Spleen (tissue), 11 donors: ENCODE measurements around the gene MRC2. TPM values are rescaled to one million over a fixed set of nuclear protein-coding genes. Genes with fewer than 3 reads are reported as not detected.
A peak's percentile ranks its signal among the peaks of the same experiment; 100 is the strongest.

Experiments used
- DNase-seq: peaks from one replicate; pipeline ENCODE4 v3.0.0-alpha.2; 2020
- H3K27ac ChIP-seq, 8 donors: fragments of 200-600 bp; sonication (generic) in 7 of 8; 1 replicate in 4 of 8; 2 replicates in 4 of 8; pipeline versions ENCODE4 v1.5.0 to v1.8.0; 2016 to 2021; ENCODE audit warnings: inconsistent platforms in 4 of 8, mild to moderate bottlenecking in 4 of 8, moderate library complexity in 1 of 8
- H3K27me3 ChIP-seq, 7 donors: fragments of 200-600 bp; sonication (generic) in 6 of 7; replicated peaks in 1 of 7; 1 replicate in 4 of 7; 2 replicates in 3 of 7; pipeline versions ENCODE4 v1.5.0 to v1.8.0; 2016 to 2021; ENCODE audit warnings: inconsistent platforms in 3 of 7, mild to moderate bottlenecking in 1 of 7
- H3K36me3 ChIP-seq, 6 donors: fragments of 200-600 bp; sonication (generic) in 5 of 6; 1 replicate in 4 of 6; 2 replicates in 2 of 6; pipeline versions ENCODE4 v1.5.0 to v1.8.0; 2016 to 2021; ENCODE audit warnings: inconsistent platforms in 2 of 6
- H3K4me1 ChIP-seq, 6 donors: fragments of 200-600 bp; sonication (generic) in 5 of 6; 1 replicate in 3 of 6; 2 replicates in 3 of 6; pipeline versions ENCODE4 v1.5.0 to v1.8.0; 2016 to 2021; ENCODE audit warnings: inconsistent platforms in 3 of 6
- H3K4me3 ChIP-seq, 8 donors: fragments of 200-600 bp; sonication (generic) in 7 of 8; 1 replicate in 4 of 8; 2 replicates in 4 of 8; pipeline versions ENCODE4 v1.5.0 to v1.8.0; 2016 to 2021; ENCODE audit warnings: inconsistent platforms in 4 of 8, mild to moderate bottlenecking in 4 of 8, moderate library complexity in 2 of 8
- H3K9me3 ChIP-seq, 8 donors: fragments of 200-600 bp; sonication (generic) in 7 of 8; 1 replicate in 4 of 8; 2 replicates in 4 of 8; pipeline versions ENCODE4 v1.5.0 to v1.8.0; 2016 to 2021; ENCODE audit warnings: inconsistent platforms in 4 of 8
- POLR2A ChIP-seq, 3 donors: fragments of 450-650 bp; IDR thresholded peaks; one replicate each; pipeline ENCODE4 v1.5.1; 2017; ENCODE audit warnings: antibody characterized with exemption in 3 of 3, mild to moderate bottlenecking in 1 of 3
- POLR2AphosphoS5 ChIP-seq, 3 donors: sonication (generic); formaldehyde crosslinking; IDR thresholded peaks; one replicate each; pipeline ENCODE4 v1.5.1; 2017; ENCODE audit warnings: antibody characterized with exemption in 3 of 3
- WGBS, 5 donors: extraction: QIAGEN DNeasy Blood & Tissue Kit in 3 of 5; methylation state at CpG; one replicate each; pipeline versions ENCODE4 v1.1.5 to v1.1.7; 2013 to 2018; 5-methylcytosine and 5-hydroxymethylcytosine counted together
- intact Hi-C: fragments of 100-400 bp; cut with DNase I; formaldehyde crosslinking; loops from one replicate; pipeline ENCODE4 v1.15.0; 2023; ENCODE audit warnings: low total_unique reads
- polyA plus RNA-seq, 3 donors: library from polyadenylated mRNA; stranded (reverse); fragments of 200-250 nt; gene quantifications; one replicate each; pipeline ENCODE4 v1.2.1, GENCODE V29; 2013
- total RNA-seq, 7 donors: library from RNA; depleted of rRNA in 3 of 7; stranded (reverse); fragments of >200 nt in 3 of 7; fragmentation: NEBNext Ultra II Directional in 4 of 7; extraction: Animal tissue kit (Norgen Biotek cat#: 25700) in 4 of 7; gene quantifications; one replicate each; pipeline versions ENCODE4 v1.1.0 to v1.2.1, GENCODE V29; 2016 to 2021
- TF ChIP-seq, protein P1 (sequence below), 11 experiments: fragments of 200-600 bp in 7 of 11; fragments of 450-650 bp in 4 of 11; sonication (generic) in 4 of 11; IDR thresholded peaks in 8 of 11; conservative IDR thresholded peaks in 3 of 11; 1 replicate in 7 of 11; 2 replicates in 4 of 11; pipeline versions ENCODE4 v1.4.0 to v1.8.0; 2016 to 2021; ENCODE audit warnings: antibody characterized with exemption in 11 of 11, inconsistent platforms in 4 of 11, mild to moderate bottlenecking in 1 of 11
- donor health status: healthy with polysubstance abuse.
- donor health status: DM: no; HTN: no; CAD: no; lungs with moderate emphysema.
- donor health status: DM: no; HTN: no; CAD: no.
- donor health status: Bipolar disorder and iron deficiency.
- donor health status: healthy.
- donor health status: DM: no; HTN: no; CAD: no.
- donor health status: DM: yes; HTN: yes; CAD: no.

MRC2 gene
- total and polyA plus RNA-seq, 10 donors: 4.5 to 75.1 (median 38.7) TPM

DNA sequence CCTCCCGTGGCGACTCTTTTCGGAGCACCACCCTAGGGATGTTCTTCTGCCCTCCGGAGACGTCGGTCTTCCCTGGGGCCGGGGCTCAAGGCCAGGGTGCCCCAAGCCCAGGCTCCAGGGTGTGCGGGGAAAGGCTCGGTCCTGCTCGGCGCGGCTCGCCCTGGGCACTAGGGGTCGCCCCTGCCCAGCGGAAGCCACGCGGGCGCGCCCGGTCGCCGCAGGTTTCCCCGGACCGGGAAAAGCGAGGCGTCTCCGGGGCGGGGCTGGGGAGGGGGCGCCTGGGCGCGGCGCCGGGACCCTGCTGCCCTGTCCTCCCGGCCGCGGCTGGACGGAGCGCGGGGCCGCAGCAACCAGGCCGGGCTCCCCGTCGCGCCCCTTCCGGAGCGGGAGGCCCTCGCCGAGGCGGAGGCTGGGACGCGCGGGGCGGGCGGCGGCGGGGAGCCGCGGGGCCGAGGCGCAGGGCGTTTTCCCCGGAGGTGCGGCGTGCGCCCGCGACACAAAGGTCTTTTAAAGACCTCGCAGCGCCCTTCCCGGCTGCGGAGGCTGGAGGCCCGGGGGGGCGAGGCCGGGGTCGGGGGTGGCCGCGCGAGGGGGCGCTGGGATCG is 76.4 kb downstream of the MRC2 start:
- peak overlapping the region in 6 of 8 donors; percentile 58 to 77 (median 71) for H3K27ac ChIP-seq
- 0 to 1% (median 1%) methylated on average over 34 to 80 of the region's 80 CpGs for WGBS, 5 donors
- TF ChIP-seq POLR2A (IDR thresholded peaks at IDR 0.05) (no peak), POLR2AphosphoS5 (IDR thresholded peaks at IDR 0.05) (peak in 2 of 3 donors; percentile 34 to 64)
- TF ChIP-seq, protein P1, sequence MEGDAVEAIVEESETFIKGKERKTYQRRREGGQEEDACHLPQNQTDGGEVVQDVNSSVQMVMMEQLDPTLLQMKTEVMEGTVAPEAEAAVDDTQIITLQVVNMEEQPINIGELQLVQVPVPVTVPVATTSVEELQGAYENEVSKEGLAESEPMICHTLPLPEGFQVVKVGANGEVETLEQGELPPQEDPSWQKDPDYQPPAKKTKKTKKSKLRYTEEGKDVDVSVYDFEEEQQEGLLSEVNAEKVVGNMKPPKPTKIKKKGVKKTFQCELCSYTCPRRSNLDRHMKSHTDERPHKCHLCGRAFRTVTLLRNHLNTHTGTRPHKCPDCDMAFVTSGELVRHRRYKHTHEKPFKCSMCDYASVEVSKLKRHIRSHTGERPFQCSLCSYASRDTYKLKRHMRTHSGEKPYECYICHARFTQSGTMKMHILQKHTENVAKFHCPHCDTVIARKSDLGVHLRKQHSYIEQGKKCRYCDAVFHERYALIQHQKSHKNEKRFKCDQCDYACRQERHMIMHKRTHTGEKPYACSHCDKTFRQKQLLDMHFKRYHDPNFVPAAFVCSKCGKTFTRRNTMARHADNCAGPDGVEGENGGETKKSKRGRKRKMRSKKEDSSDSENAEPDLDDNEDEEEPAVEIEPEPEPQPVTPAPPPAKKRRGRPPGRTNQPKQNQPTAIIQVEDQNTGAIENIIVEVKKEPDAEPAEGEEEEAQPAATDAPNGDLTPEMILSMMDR (IDR thresholded peaks at IDR 0.05 in 8 of 11, conservative IDR thresholded peaks at IDR 0.05 in 3 of 11): peak; percentile 54 to 93 (median 89)
- H3K36me3 ChIP-seq: no peaks in the 10 kb centered on the region
- peak; percentile 95 for DNase-seq
- H3K27me3 ChIP-seq: peaks cover 0 to 53% (median 0%) of the 10 kb centered on the region in 7 donors
- H3K4me3 ChIP-seq: peak overlapping the region; percentile 52 to 86 (median 58)
- peaks cover 0 to 7% (median 5%) of the 10 kb centered on the region in 8 donors for H3K9me3 ChIP-seq
- H3K4me1 ChIP-seq: peaks cover 4 to 42% (median 22%) of the 10 kb centered on the region in 6 donors
- intact Hi-C loops: loop anchor here (2.0 to 5.0 kb wide), 2 partner anchors 267 to 703 kb away; no protein-coding TSS in a partner anchor

- H3K27ac ChIP-seq: peak overlapping the region in 6 of 8 donors; percentile 58 to 77 (median 71)
- H3K4me1 ChIP-seq: peaks cover 4 to 42% (median 22%) of the 10 kb centered on the region in 6 donors
- TF ChIP-seq POLR2A (IDR thresholded peaks at IDR 0.05) (no peak), POLR2AphosphoS5 (IDR thresholded peaks at IDR 0.05) (no peak)
- TF ChIP-seq, protein P1 (IDR thresholded peaks at IDR 0.05 in 8 of 11, conservative IDR thresholded peaks at IDR 0.05 in 3 of 11): no peak
- WGBS, 5 donors: 5 to 12% (median 10%) methylated on average over 27 to 31 of the region's 31 CpGs
- peaks cover 0 to 10% (median 5%) of the 10 kb centered on the region in 8 donors for H3K9me3 ChIP-seq
- peak; percentile 76 for DNase-seq
- H3K36me3 ChIP-seq: no peaks in the 10 kb centered on the region
- H3K27me3 ChIP-seq: peaks cover 0 to 48% (median 0%) of the 10 kb centered on the region in 7 donors
- intact Hi-C loops: loop anchor here (5.0 kb wide), 1 partner anchor 703 kb away; no protein-coding TSS in a partner anchor
- peak overlapping the region; percentile 52 to 86 (median 58) for H3K4me3 ChIP-seq
Measured at GRCh38 chr17:62704381-62704971, 77.0 kb downstream of the MRC2 start.

- Histone ChIP-seq H3K4me1 (peaks cover 4 to 42% (median 22%) of the 10 kb centered on the region in 6 donors), H3K36me3 (no peaks in the 10 kb centered on the region), H3K9me3 (peaks cover 0 to 10% (median 5%) of the 10 kb centered on the region in 8 donors), H3K27ac (peak overlapping the region in 6 of 8 donors; percentile 1 to 77 (median 71)), H3K4me3 (peak overlapping the region in 3 of 8 donors; percentile 59 to 86 (median 60)), H3K27me3 (peaks cover 0 to 43% (median 0%) of the 10 kb centered on the region in 7 donors)
- 57 to 73% (median 64%) methylated on average over 11 of the region's 11 CpGs for WGBS, 5 donors
- intact Hi-C loops: no loop called here
- no peak for DNase-seq
- TF ChIP-seq POLR2AphosphoS5 (IDR thresholded peaks at IDR 0.05): peak in 1 of 3 donors; percentile 44
- no peak for TF ChIP-seq POLR2A (IDR thresholded peaks at IDR 0.05)
Measured at GRCh38 chr17:62705156-62705777, 77.8 kb downstream of the MRC2 start.

DNA sequence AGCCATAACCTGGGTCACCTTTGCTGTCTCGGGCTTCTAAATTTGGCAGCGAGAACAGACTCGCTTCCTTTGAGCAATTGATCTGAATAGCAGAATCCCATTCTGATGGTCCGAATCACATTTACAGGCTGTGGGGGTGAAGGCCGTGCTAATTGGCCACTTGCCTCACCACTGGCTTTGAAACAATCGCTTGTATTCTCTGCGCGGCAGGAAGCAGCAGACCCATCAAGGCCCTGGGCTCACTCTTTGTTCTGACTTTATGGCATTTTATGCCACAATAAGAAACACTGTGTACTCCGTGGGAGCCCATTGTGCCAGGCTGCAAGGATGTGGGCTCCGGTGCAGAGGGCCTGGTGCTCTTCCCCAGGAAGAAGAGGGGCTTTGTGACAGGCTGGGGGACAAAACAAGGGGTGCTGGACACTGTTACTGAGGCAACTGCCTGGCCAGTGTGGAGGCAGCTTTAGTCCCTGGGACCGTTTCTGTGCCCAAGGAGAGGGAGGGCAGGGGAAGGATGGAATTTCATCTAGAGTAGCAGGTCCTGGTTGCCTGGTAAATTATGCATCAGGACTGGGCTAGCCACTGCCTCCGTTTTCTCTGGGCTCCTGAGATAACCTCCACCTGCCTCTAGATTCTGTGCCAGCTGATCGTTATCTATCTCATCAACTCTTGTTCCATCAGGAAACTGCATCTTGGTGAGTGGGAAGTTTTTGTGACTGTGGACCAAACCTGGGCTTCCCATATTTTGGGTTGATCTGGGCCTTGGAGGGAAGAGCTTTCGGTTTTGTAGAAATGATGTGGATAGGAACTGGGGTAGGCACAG is 78.5 kb downstream of the MRC2 start:
- H3K9me3 ChIP-seq: peaks cover 0 to 10% (median 5%) of the 10 kb centered on the region in 8 donors
- intact Hi-C loops: no loop called here
- TF ChIP-seq, protein P1 (IDR thresholded peaks at IDR 0.05 in 8 of 11, conservative IDR thresholded peaks at IDR 0.05 in 3 of 11): no peak
- no peak for TF ChIP-seq POLR2A (IDR thresholded peaks at IDR 0.05)
- peak in 2 of 3 donors; percentile 50 to 54 for TF ChIP-seq POLR2AphosphoS5 (IDR thresholded peaks at IDR 0.05)
- peaks cover 4 to 42% (median 22%) of the 10 kb centered on the region in 6 donors for H3K4me1 ChIP-seq
- peaks cover 0 to 40% (median 0%) of the 10 kb centered on the region in 7 donors for H3K27me3 ChIP-seq
- peak overlapping the region in 1 of 8 donors; percentile 86 for H3K4me3 ChIP-seq
- DNase-seq: peak; percentile 75
- WGBS, 5 donors: 74 to 77% (median 75%) methylated on average over 14 of the region's 14 CpGs
- peak overlapping the region in 5 of 8 donors; percentile 63 to 77 (median 73) for H3K27ac ChIP-seq
- no peaks in the 10 kb centered on the region for H3K36me3 ChIP-seq
